Tibial nerve (tissue), 4 donors: ENCODE measurements around the gene DCLK2.

Experiments
- EP300 ChIP-seq, 2 donors: sonication (generic); formaldehyde crosslinking; IDR thresholded peaks; one replicate each; pipeline ENCODE4 v1.6.1; 2017; ENCODE audit warnings: antibody characterized with exemption in 2 of 2, mild to moderate bottlenecking in 1 of 2
- POLR2A ChIP-seq, 2 donors: fragments of 450-650 bp; IDR thresholded peaks; one replicate each; pipeline ENCODE4 v1.6.1; 2017; ENCODE audit warnings: antibody characterized with exemption in 2 of 2, mild to moderate bottlenecking in 2 of 2, moderate library complexity in 2 of 2
- TF ChIP-seq, protein P1 (sequence below), 5 experiments: fragments of 200-600 bp in 3 of 5; fragments of 450-650 bp in 2 of 5; sonication (generic) in 3 of 5; IDR thresholded peaks; one replicate each; pipeline ENCODE4 v1.5.1; 2016 to 2019; ENCODE audit warnings: antibody characterized with exemption in 5 of 5, mild to moderate bottlenecking in 3 of 5, moderate library complexity in 2 of 5

DNA sequence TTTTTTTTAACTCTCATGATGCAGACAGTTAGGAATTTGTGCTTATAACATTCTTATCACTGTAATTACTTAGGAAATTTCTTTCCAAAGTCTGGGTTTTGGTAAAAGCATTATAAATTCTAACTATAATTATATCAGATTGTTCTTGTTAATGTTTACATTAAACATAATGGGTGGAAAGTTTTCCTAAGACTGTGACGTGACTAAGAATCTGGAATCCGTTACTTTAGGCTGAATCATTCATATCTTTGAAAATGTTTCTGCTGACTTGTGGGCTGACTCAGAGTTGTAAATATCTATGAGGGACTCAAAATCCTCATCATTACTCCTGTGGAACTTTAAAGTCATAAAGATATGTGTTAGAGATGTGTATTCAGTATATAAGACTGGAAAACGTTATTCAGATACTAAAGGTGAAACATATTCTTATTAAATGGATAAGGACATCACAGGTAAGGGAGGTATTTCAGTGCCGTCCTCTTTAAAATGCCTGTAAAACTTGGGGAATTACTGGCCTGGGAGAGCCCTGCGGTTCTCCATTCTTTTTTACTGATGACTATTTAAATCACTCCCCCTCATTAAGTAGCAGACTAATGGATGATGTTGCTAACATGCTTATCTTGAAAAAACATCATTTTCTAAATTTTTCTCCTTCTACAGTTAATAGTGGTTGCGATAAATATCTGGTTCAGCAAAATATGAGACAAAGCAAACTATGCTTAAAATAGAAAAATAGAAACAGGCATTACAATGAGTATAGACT lies 159.0 kb downstream of the DCLK2 start:
- TF ChIP-seq POLR2A (IDR thresholded peaks at IDR 0.05) (no peak), EP300 (IDR thresholded peaks at IDR 0.05) (no peak)
- TF ChIP-seq, protein P1, sequence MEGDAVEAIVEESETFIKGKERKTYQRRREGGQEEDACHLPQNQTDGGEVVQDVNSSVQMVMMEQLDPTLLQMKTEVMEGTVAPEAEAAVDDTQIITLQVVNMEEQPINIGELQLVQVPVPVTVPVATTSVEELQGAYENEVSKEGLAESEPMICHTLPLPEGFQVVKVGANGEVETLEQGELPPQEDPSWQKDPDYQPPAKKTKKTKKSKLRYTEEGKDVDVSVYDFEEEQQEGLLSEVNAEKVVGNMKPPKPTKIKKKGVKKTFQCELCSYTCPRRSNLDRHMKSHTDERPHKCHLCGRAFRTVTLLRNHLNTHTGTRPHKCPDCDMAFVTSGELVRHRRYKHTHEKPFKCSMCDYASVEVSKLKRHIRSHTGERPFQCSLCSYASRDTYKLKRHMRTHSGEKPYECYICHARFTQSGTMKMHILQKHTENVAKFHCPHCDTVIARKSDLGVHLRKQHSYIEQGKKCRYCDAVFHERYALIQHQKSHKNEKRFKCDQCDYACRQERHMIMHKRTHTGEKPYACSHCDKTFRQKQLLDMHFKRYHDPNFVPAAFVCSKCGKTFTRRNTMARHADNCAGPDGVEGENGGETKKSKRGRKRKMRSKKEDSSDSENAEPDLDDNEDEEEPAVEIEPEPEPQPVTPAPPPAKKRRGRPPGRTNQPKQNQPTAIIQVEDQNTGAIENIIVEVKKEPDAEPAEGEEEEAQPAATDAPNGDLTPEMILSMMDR (IDR thresholded peaks at IDR 0.05): no peak
